Measurements from ENCODE around the gene RHBDL1. TPM values are rescaled to one million over a fixed set of nuclear protein-coding genes. Genes with fewer than 3 reads are reported as not detected.

Gene RHBDL1
- polyA plus RNA-seq, 1 donor (not counting 4 experiments of a cell fraction or from before 2014, with no cell fraction given) = 0.71 TPM

GRCh38 chr16:680967-681745, 5.7 kb downstream of the RHBDL1 start:
- DNase-seq (ENCODE audit: low read depth, low spot score) = no peak
- FAIRE-seq = no peak

GRCh38 chr16:681746-682427, 6.4 kb downstream of the RHBDL1 start:
- Histone ChIP-seq H3K4me1 (ENCODE audit: control insufficient read depth, extremely low read depth, insufficient read depth, low read length) (peaks cover 37% of the 10 kb centered on the region), H3K79me2 (ENCODE audit: control insufficient read depth, insufficient read depth, low read length) (peaks cover 37% of the 10 kb centered on the region), H3K27me3 (ENCODE audit: control insufficient read depth, extremely low read depth, insufficient read depth, low read length) (no peaks in the 10 kb centered on the region), H4K20me1 (ENCODE audit: control insufficient read depth, extremely low read depth, insufficient read depth, low read length) (peaks cover 16% of the 10 kb centered on the region), H3K9ac (ENCODE audit: control insufficient read depth, extremely low read depth, insufficient read depth, low read length) (peak overlapping the region; percentile 82), H3K36me3 (ENCODE audit: control insufficient read depth in 2 of 2, extremely low read depth in 1 of 2, insufficient read depth in 2 of 2, low read length in 2 of 2) (peaks cover 10 to 37% of the 10 kb centered on the region in 2 experiments), H3K9me3 (ENCODE audit: control insufficient read depth, low read depth, low read length) (no peaks in the 10 kb centered on the region), H3K9me1 (ENCODE audit: control insufficient read depth, extremely low read depth, insufficient read depth, low read length) (no peaks in the 10 kb centered on the region), H3K27ac (ENCODE audit: control insufficient read depth, insufficient read depth, low read length) (no peak overlapping the region), H3K4me3 (ENCODE audit: control insufficient read depth in 2 of 3, extremely low read depth in 1 of 3, insufficient read depth in 2 of 3, low read depth in 1 of 3, low read length in 3 of 3) (peak overlapping the region; percentile 56 to 89 (median 88)), H2AFZ (ENCODE audit: control insufficient read depth, low read length) (no peak overlapping the region), H3K4me2 (ENCODE audit: control insufficient read depth, extremely low read depth, insufficient read depth, low read depth, low read length) (peak overlapping the region; percentile 86)
- dilution Hi-C loops (cut with MboI; ENCODE audit: extremely low pct_ligation_motif_present, low sequenced_read_pairs) = no loop called here
- DNase-seq (ENCODE audit: low read depth, low spot score) = no peak
- TF ChIP-seq EZH2 (IDR thresholded peaks at IDR 0.05; ENCODE audit: low read length) (no peak), CTCF (optimal IDR thresholded peaks at IDR 0.05 in 1 of 3, IDR thresholded peaks at IDR 0.05 in 1 of 3, conservative IDR thresholded peaks at IDR 0.05 in 1 of 3; ENCODE audit: extremely low read depth in 1 of 3, insufficient read depth in 2 of 3, low read length in 3 of 3) (no peak)
- no peak for FAIRE-seq

More at GRCh38 chr16:680967-681745, 5.7 kb downstream of the RHBDL1 start:
- peak overlapping the region; percentile 56 to 89 (median 88) for H3K4me3 ChIP-seq (ENCODE audit: control insufficient read depth in 2 of 3, extremely low read depth in 1 of 3, insufficient read depth in 2 of 3, low read depth in 1 of 3, low read length in 3 of 3)
- H3K27ac ChIP-seq (ENCODE audit: control insufficient read depth, insufficient read depth, low read length) = peak overlapping the region; percentile 64
- TF ChIP-seq EZH2 (IDR thresholded peaks at IDR 0.05; ENCODE audit: low read length) (no peak), CTCF (optimal IDR thresholded peaks at IDR 0.05 in 1 of 3, IDR thresholded peaks at IDR 0.05 in 1 of 3, conservative IDR thresholded peaks at IDR 0.05 in 1 of 3; ENCODE audit: extremely low read depth in 1 of 3, insufficient read depth in 2 of 3, low read length in 3 of 3) (peak in 1 of 3 experiments; percentile 39)
- no peak overlapping the region for H2AFZ ChIP-seq (ENCODE audit: control insufficient read depth, low read length)
- peaks cover 10 to 29% of the 10 kb centered on the region in 2 experiments for H3K36me3 ChIP-seq (ENCODE audit: control insufficient read depth in 2 of 2, extremely low read depth in 1 of 2, insufficient read depth in 2 of 2, low read length in 2 of 2)
- H4K20me1 ChIP-seq (ENCODE audit: control insufficient read depth, extremely low read depth, insufficient read depth, low read length) = peaks cover 16% of the 10 kb centered on the region
- peak overlapping the region; percentile 82 for H3K9ac ChIP-seq (ENCODE audit: control insufficient read depth, extremely low read depth, insufficient read depth, low read length)
- peaks cover 37% of the 10 kb centered on the region for H3K79me2 ChIP-seq (ENCODE audit: control insufficient read depth, insufficient read depth, low read length)
- peak overlapping the region; percentile 86 for H3K4me2 ChIP-seq (ENCODE audit: control insufficient read depth, extremely low read depth, insufficient read depth, low read depth, low read length)
- dilution Hi-C loops (cut with MboI; ENCODE audit: extremely low pct_ligation_motif_present, low sequenced_read_pairs) = no loop called here
- H3K9me3 ChIP-seq (ENCODE audit: control insufficient read depth, low read depth, low read length) = no peaks in the 10 kb centered on the region
- no peaks in the 10 kb centered on the region for H3K9me1 ChIP-seq (ENCODE audit: control insufficient read depth, extremely low read depth, insufficient read depth, low read length)
- no peaks in the 10 kb centered on the region for H3K27me3 ChIP-seq (ENCODE audit: control insufficient read depth, extremely low read depth, insufficient read depth, low read length)
- H3K4me1 ChIP-seq (ENCODE audit: control insufficient read depth, extremely low read depth, insufficient read depth, low read length) = peaks cover 45% of the 10 kb centered on the region
